Caco-2 (cell line): ENCODE measurements around the gene MAST2. TPM values are rescaled to one million over a fixed set of nuclear protein-coding genes. Genes with fewer than 3 reads are reported as not detected.

Experiments
- BruUV-seq: library from RNA; stranded (reverse); fragments of 400-500 nt; replicated peaks from 2 replicates; lab custom pipeline; 2021; lab: Mats Ljungman, UMichigan
- CTCF ChIA-PET: fragments of 300-600 bp; sonication (Branson Sonifier 250); formaldehyde crosslinking; loops from one replicate; lab custom pipeline; 2022; ENCODE audit warnings: antibody characterized with exemption; lab: Charles Lee
- POLR2A ChIA-PET: fragments of 300-600 bp; sonication (Branson Sonifier 250); formaldehyde crosslinking; loops from one replicate; lab custom pipeline; 2022; ENCODE audit warnings: antibody characterized with exemption; lab: Charles Lee
- DNase-seq, 2 experiments: peaks; one replicate each; pipeline versions ENCODE4 v3.0.0 to v3.0.0-alpha.2; 2020 to 2022
- H3K27me3 ChIP-seq: replicated peaks from 2 replicates; pipeline ENCODE4 v1.6.0; 2011; ENCODE audit warnings: low read length; ENCODE audit not compliant: control insufficient read depth, insufficient read depth
- H3K36me3 ChIP-seq: 2 replicates; pipeline ENCODE4 v1.5.1; 2011; ENCODE audit warnings: low read length; ENCODE audit not compliant: control insufficient read depth, insufficient read depth
- H3K4me1 ChIP-seq: fragments of 250-450 bp; sonication (Bioruptor Pico); 2 replicates; pipeline ENCODE4 v1.5.1; 2020; ENCODE audit warnings: mild to moderate bottlenecking
- H3K4me3 ChIP-seq: 2 replicates; pipeline ENCODE4 v1.5.1; 2011; ENCODE audit warnings: low read depth, mild to moderate bottlenecking, control low read depth, low read length
- H3K9me3 ChIP-seq: fragments of 250-450 bp; sonication (Bioruptor Pico); 2 replicates; pipeline ENCODE4 v1.5.1; 2020; ENCODE audit warnings: mild to moderate bottlenecking, moderate library complexity
- H3K27ac Mint-ChIP-seq: one replicate; pipeline ENCODE4 v1.8.0; 2022; ENCODE audit warnings: mixed read lengths; ENCODE audit not compliant: unreplicated experiment
- H3K27me3 Mint-ChIP-seq: one replicate; pipeline ENCODE4 v1.8.0; 2022; ENCODE audit warnings: mixed read lengths; ENCODE audit not compliant: insufficient read depth, unreplicated experiment
- H3K36me3 Mint-ChIP-seq: one replicate; pipeline ENCODE4 v1.8.0; 2022; ENCODE audit warnings: mild to moderate bottlenecking, mixed read lengths; ENCODE audit not compliant: insufficient read depth, unreplicated experiment
- H3K4me1 Mint-ChIP-seq: one replicate; pipeline ENCODE4 v1.8.0; 2022; ENCODE audit warnings: low read depth, mixed read lengths; ENCODE audit not compliant: unreplicated experiment
- H3K4me3 Mint-ChIP-seq: one replicate; pipeline ENCODE4 v1.8.0; 2022; ENCODE audit warnings: mild to moderate bottlenecking, moderate library complexity, mixed read lengths; ENCODE audit not compliant: unreplicated experiment
- H3K9me3 Mint-ChIP-seq: one replicate; pipeline ENCODE4 v1.8.0; 2022; ENCODE audit warnings: mixed read lengths; ENCODE audit not compliant: unreplicated experiment
- intact Hi-C: fragments of 100-400 bp; cut with micrococcal nuclease; formaldehyde crosslinking; loops from one replicate; pipeline ENCODE4 v1.10.0; 2022; ENCODE audit not compliant: unreplicated experiment
- total RNA-seq: library from RNA; stranded (reverse); gene quantifications from 2 replicates; pipeline ENCODE4 v1.2.3, GENCODE V29; 2022
- TF ChIP-seq, protein P1 (sequence below), 2 experiments: fragments of 200-600 bp in 1 of 2; IDR thresholded peaks; 1 replicate in 1 of 2; 2 replicates in 1 of 2; pipeline versions ENCODE4 v1.5.1 to v1.8.0; 2011 to 2022; ENCODE audit warnings: antibody characterized with exemption in 1 of 2, control low read depth in 1 of 2, inconsistent platforms in 1 of 2, low read depth in 1 of 2, low read length in 1 of 2, mild to moderate bottlenecking in 1 of 2, moderate library complexity in 1 of 2; ENCODE audit not compliant: insufficient read depth in 1 of 2, severe bottlenecking in 1 of 2, unreplicated experiment in 1 of 2

MAST2 gene
- total RNA-seq, 1 experiment from 2014 or later = 43.3 TPM

DNA sequence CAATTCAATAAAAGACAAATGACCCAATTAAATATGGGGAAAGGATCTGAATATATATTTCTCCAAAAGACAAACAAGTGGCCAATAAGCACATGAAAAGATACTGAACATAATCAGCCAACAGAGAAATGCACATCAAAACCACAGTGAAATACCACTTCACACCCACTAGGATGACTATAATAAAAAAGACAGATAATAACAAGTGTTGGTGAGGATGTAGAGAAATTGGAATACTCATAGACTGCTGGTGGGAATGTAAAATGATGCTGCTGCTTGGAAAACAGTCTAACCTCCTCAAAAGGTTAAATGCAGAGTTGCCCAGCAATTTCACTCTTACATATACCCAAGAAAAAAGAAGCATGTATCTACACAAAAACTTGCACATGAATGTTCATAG is 280.2 kb downstream of the MAST2 start:
- intact Hi-C loops = no loop called here
- CTCF ChIA-PET = no interaction called here

DNA sequence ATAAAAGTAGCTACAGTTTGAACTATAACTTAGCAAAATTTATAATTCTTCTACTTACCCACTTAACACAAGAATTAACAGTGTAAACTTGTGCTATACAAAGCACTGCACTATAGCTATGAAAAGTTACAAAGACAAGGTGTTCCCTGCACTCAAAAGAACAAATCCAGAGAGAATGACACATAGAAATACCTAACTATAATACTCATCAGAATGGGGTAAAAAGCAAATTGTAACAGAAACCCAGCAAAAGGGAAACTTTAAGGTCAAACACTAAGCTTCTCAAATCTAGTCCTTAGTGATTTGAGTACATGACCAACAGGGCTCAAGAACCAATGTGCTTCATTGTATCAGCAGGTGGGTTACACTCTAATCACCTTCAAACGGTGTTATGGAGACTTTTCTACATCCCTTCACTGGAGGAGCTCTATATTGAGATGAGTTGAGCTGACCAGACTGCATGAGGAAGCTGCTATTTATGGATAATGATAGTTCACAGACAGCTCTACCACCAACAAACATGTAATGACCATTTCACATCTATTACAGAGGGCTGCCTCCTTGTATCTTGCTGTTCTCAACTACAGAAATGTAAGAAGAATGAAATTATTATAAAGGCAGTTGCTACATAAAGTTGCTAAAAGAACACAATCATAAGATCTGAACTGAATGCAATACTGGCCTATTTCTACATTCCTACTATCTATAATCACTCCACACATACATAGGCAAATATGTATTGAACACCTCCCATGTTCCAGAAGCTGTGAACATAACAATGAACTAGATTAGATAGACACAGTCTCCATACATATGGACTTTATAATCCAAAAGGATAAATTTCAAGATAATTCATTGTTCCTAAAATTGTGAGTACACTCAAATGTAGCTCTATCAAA is 281.4 kb downstream of the MAST2 start:
- Histone ChIP-seq H3K9me3 (no peaks in the 10 kb centered on the region), H3K4me3 (no peak overlapping the region), H3K4me1 (no peaks in the 10 kb centered on the region), H3K36me3 (no peaks in the 10 kb centered on the region), H3K27me3 (no peaks in the 10 kb centered on the region)
- no peak overlapping the region for H3K27ac Mint-ChIP-seq
- no peak for DNase-seq
- H3K27me3 Mint-ChIP-seq = no peaks in the 10 kb centered on the region
- POLR2A ChIA-PET = interaction anchor here (0.6 kb wide), 1 partner anchor 47 kb away, joined by 3 read pairs; the partner anchor contains the start of gene PIK3R3
- H3K9me3 Mint-ChIP-seq = no peaks in the 10 kb centered on the region
- no TSS peak for BruUV-seq
- no peak overlapping the region for H3K4me3 Mint-ChIP-seq
- CTCF ChIA-PET = no interaction called here
- no peaks in the 10 kb centered on the region for H3K36me3 Mint-ChIP-seq
- no peaks in the 10 kb centered on the region for H3K4me1 Mint-ChIP-seq
- intact Hi-C loops = no loop called here
- TF ChIP-seq, protein P1, sequence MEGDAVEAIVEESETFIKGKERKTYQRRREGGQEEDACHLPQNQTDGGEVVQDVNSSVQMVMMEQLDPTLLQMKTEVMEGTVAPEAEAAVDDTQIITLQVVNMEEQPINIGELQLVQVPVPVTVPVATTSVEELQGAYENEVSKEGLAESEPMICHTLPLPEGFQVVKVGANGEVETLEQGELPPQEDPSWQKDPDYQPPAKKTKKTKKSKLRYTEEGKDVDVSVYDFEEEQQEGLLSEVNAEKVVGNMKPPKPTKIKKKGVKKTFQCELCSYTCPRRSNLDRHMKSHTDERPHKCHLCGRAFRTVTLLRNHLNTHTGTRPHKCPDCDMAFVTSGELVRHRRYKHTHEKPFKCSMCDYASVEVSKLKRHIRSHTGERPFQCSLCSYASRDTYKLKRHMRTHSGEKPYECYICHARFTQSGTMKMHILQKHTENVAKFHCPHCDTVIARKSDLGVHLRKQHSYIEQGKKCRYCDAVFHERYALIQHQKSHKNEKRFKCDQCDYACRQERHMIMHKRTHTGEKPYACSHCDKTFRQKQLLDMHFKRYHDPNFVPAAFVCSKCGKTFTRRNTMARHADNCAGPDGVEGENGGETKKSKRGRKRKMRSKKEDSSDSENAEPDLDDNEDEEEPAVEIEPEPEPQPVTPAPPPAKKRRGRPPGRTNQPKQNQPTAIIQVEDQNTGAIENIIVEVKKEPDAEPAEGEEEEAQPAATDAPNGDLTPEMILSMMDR (IDR thresholded peaks at IDR 0.05; ENCODE audit: insufficient read depth in 1 of 2, low read depth in 1 of 2, low read length in 1 of 2, severe bottlenecking in 1 of 2, unreplicated experiment in 1 of 2) = no peak

More for the DNA sequence above, 280.2 kb downstream of the MAST2 start:
- no TSS peak for BruUV-seq
- TF ChIP-seq, protein P1 (IDR thresholded peaks at IDR 0.05; ENCODE audit: insufficient read depth in 1 of 2, low read depth in 1 of 2, low read length in 1 of 2, severe bottlenecking in 1 of 2, unreplicated experiment in 1 of 2) = no peak
- no peak overlapping the region for H3K27ac Mint-ChIP-seq
- no peaks in the 10 kb centered on the region for H3K27me3 Mint-ChIP-seq
- H3K4me1 ChIP-seq = no peaks in the 10 kb centered on the region
- H3K4me1 Mint-ChIP-seq = no peaks in the 10 kb centered on the region
- H3K4me3 Mint-ChIP-seq = no peak overlapping the region
- no peaks in the 10 kb centered on the region for H3K27me3 ChIP-seq
- H3K9me3 Mint-ChIP-seq = no peaks in the 10 kb centered on the region
- H3K4me3 ChIP-seq = no peak overlapping the region
- H3K9me3 ChIP-seq = no peaks in the 10 kb centered on the region
- no peaks in the 10 kb centered on the region for H3K36me3 ChIP-seq
- POLR2A ChIA-PET = no interaction called here
- no peak for DNase-seq
- H3K36me3 Mint-ChIP-seq = no peaks in the 10 kb centered on the region

Other genes starting within 250 kb of the MAST2 start
- gene NASP, start 219.6 kb upstream of the MAST2 start, total RNA-seq = 174 and 183 TPM in 2 replicates
- gene CCDC17, start 179.6 kb upstream of the MAST2 start, total RNA-seq = 1.9 and 2.4 TPM in 2 replicates
- gene GPBP1L1, start 117.1 kb upstream of the MAST2 start, total RNA-seq = 57.3 and 61.8 TPM in 2 replicates
- 21.5 and 29.3 TPM in 2 replicates for gene TMEM69, start 115.4 kb upstream of the MAST2 start, total RNA-seq
- gene IPP, start 53.0 kb upstream of the MAST2 start, total RNA-seq = 7.6 and 7.9 TPM in 2 replicates